Small intestine (tissue), 7 donors: ENCODE data around the gene FPR1. TPM values are rescaled to one million over a fixed set of nuclear protein-coding genes. Genes with fewer than 3 reads are reported as not detected.

ENCODE experiments used
- DNase-seq, 2 donors: peaks; one replicate each; pipeline versions ENCODE4 v3.0.0 to v3.0.0-alpha.2; 2013
- FAIRE-seq: peaks from 2 replicates; lab custom pipeline; 2012; peaks lifted over from hg19 to GRCh38; lab: Jason Lieb, UNC
- H3K27ac ChIP-seq, 3 donors: one replicate each; pipeline ENCODE4 v1.5.1; 2013; ENCODE audit warnings: low read length in 2 of 3, mild to moderate bottlenecking in 2 of 3, control low read depth in 1 of 3, inconsistent platforms in 1 of 3, low read depth in 1 of 3, moderate library complexity in 1 of 3
- H3K27me3 ChIP-seq, 3 donors: one replicate each; pipeline ENCODE4 v1.6.1; 2013; ENCODE audit warnings: low read length in 3 of 3, inconsistent platforms in 1 of 3; ENCODE audit not compliant: control insufficient read depth in 3 of 3, insufficient read depth in 3 of 3
- H3K36me3 ChIP-seq, 3 donors: one replicate each; pipeline ENCODE4 v1.6.1; 2013; ENCODE audit warnings: low read length in 3 of 3, inconsistent platforms in 1 of 3, low read depth in 1 of 3, mild to moderate bottlenecking in 1 of 3, moderate library complexity in 1 of 3; ENCODE audit not compliant: control insufficient read depth in 3 of 3, insufficient read depth in 2 of 3
- H3K4me1 ChIP-seq, 3 donors: one replicate each; pipeline ENCODE4 v1.6.1; 2013; ENCODE audit warnings: low read length in 2 of 3, inconsistent platforms in 1 of 3, low read depth in 1 of 3, mild to moderate bottlenecking in 1 of 3, moderate library complexity in 1 of 3; ENCODE audit not compliant: control insufficient read depth in 3 of 3, insufficient read depth in 2 of 3
- H3K4me3 ChIP-seq, 3 donors: one replicate each; pipeline ENCODE4 v1.5.1; 2013; ENCODE audit warnings: low read length in 3 of 3, control low read depth in 1 of 3, inconsistent platforms in 1 of 3, low read depth in 1 of 3, mild to moderate bottlenecking in 1 of 3, moderate library complexity in 1 of 3
- H3K9me3 ChIP-seq, 2 donors: one replicate each; pipeline ENCODE4 v1.6.1; 2013; ENCODE audit warnings: low read depth in 1 of 2, low read length in 1 of 2; ENCODE audit not compliant: control insufficient read depth in 2 of 2, insufficient read depth in 1 of 2
- WGBS, 3 donors: extraction: QIAGEN DNeasy Blood & Tissue Kit; methylation state at CpG; one replicate each; pipeline ENCODE4 v1.1.7; 2013; 5-methylcytosine and 5-hydroxymethylcytosine counted together
- polyA plus RNA-seq, 4 donors: library from polyadenylated mRNA; stranded (reverse) in 3 of 4; unstranded in 1 of 4; fragments of 200-250 nt in 3 of 4; fragments of 120-200 nt in 1 of 4; gene quantifications; one replicate each; pipeline versions ENCODE4 v1.2.1 to v1.2.3, GENCODE V29; 2013
- donor health status: healthy with polysubstance abuse.
- donor health status: control.
- donor health status: control.
- donor health status: Bipolar disorder and iron deficiency.
- donor health status: healthy.

The FPR1 gene
- polyA plus RNA-seq, 4 donors, result 0.40 to 8.1 (median 1.9) TPM

DNA sequence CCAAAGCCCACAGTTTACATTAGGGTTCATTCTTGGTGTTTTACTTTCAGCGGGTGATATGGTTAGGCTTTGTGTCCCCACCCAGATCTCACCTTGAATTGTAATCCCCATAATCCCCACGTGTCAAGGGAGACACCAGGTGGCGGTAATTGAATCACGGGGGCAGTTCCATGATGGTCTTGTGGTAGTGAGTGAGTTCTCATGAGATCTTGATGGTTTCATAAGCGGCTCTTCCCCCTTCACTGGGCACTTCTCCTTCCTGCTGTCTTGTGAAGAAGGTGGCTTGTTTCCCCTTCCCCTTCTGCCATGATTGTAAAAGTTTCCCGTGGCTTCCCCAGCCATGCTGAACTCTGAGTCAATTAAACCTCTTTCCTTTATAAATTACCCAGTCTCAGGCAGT is 21.3 kb upstream of the FPR1 start:
- Histone ChIP-seq H3K27ac (no peak overlapping the region), H3K4me1 (no peaks in the 10 kb centered on the region), H3K27me3 (no peaks in the 10 kb centered on the region), H3K4me3 (no peak overlapping the region), H3K9me3 (no peaks in the 10 kb centered on the region), H3K36me3 (no peaks in the 10 kb centered on the region)
- 50 to 62% (median 57%) methylated on average over 6 of the region's 6 CpGs for WGBS, 3 donors
- no peak for DNase-seq
- FAIRE-seq, result no peak

DNA sequence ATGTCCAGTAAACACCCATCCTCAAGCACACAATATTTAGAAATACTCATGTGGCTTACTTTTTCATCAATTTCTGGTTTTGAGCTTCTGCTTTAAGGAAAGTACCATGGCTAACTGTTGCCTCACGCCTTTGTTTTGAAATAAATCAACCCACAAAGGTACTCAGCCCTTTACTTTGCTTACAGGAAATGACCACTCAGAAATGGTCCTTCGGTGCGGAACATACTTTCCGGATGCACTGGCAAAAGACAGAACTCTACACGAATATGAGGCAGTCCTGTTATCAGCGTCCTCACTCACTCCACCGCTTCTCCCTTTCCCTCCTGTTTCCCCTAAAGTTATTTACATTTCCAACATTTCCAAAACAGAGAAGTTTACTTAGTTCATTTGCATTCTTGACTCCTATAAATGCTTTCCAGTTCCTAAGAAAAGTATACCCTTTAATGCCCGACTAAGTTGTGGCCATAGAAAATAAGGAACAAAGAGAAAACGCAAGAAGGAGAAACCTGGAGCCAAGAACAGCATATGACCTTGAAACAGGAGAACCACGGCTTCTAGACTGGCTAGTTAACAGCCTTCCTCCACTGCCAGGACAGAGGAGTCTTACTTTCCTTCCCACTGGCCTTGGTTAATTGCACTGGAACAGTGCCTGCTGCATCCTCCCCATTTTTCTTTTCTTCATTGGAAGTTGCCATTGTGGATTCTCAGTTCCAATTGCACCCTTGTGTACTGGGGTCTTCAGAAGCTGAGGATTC is 19.9 kb upstream of the FPR1 start:
- Histone ChIP-seq H3K36me3 (no peaks in the 10 kb centered on the region), H3K4me1 (no peaks in the 10 kb centered on the region), H3K9me3 (no peaks in the 10 kb centered on the region), H3K27ac (peak overlapping the region in 1 of 3 donors; percentile 29), H3K4me3 (no peak overlapping the region), H3K27me3 (no peaks in the 10 kb centered on the region)
- no peak for FAIRE-seq
- no peak for DNase-seq
- WGBS, 3 donors, result 37 to 65% (median 62%) methylated on average over 10 of the region's 10 CpGs

DNA sequence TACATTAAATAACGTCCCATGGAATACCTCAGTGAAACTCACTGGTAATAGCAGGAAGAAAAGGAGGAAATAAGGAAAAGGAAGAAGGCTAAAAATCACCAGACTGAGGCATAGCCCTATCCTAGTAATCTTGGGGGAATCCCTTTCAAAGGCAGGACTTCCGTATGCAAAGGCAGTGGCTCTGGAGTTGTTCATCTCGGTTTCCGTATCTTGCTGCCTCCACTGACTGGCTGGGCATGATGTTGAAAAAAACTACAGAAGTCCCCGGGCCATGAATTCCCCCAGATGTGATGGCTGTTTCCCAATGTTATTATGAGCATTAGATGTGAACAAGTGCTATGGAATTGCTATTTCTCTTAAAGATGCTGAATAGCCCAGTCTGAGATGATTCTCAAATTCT is 14.8 kb upstream of the FPR1 start:
- no peaks in the 10 kb centered on the region for H3K27me3 ChIP-seq
- no peak overlapping the region for H3K27ac ChIP-seq
- H3K4me1 ChIP-seq, result no peaks in the 10 kb centered on the region
- H3K4me3 ChIP-seq, result no peak overlapping the region
- H3K9me3 ChIP-seq, result no peaks in the 10 kb centered on the region
- H3K36me3 ChIP-seq, result no peaks in the 10 kb centered on the region
- 66 to 73% (median 69%) methylated on average over 5 of the region's 5 CpGs for WGBS, 3 donors
- no peak for FAIRE-seq
- DNase-seq, result no peak

DNA sequence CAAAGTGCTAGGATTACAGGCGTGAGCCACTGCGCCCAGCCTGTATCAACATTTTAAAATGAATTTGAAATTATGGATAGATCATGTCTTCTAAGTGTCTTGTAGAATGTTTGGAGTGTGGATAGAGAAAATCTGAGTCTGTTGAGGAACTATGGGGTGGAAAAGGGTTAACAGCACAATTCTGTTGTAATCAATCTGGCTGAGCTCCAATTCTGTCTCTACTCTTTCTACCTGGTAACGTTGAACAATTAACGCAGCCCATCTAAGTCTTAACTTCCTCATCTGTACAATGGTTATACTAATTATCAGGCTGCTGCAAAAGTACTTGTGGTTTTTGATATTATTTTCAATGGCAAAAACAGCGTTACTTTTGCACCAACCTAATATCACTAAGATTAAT is 13.4 kb upstream of the FPR1 start:
- FAIRE-seq (no peak), DNase-seq (no peak)
- 42 to 64% (median 46%) methylated on average over 5 of the region's 5 CpGs for WGBS, 3 donors
- Histone ChIP-seq H3K36me3 (no peaks in the 10 kb centered on the region), H3K27ac (no peak overlapping the region), H3K27me3 (no peaks in the 10 kb centered on the region), H3K4me3 (no peak overlapping the region), H3K4me1 (no peaks in the 10 kb centered on the region), H3K9me3 (no peaks in the 10 kb centered on the region)

DNA sequence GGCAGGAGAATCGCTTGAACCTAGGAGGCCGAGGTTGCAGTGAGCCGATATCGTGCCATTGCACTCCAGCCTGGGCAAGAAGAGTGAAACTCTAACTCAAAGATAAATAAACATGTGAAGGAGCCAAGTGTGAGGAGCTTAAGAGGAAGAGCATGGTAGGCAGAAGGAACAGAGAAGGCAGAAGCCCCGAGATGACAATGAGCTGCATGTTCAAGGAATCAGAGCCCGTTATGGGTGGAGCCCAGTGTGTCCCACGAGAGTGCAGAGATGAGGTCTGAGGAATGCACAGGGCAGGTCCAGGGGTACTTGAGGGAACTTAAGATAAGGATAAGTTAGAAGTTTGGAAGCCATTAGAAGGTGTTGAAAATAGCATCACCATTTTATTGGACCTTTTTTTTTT is 10.0 kb upstream of the FPR1 start:
- Histone ChIP-seq H3K4me1 (no peaks in the 10 kb centered on the region), H3K36me3 (no peaks in the 10 kb centered on the region), H3K4me3 (no peak overlapping the region), H3K27me3 (no peaks in the 10 kb centered on the region), H3K27ac (no peak overlapping the region), H3K9me3 (no peaks in the 10 kb centered on the region)
- FAIRE-seq (no peak), DNase-seq (no peak)
- WGBS, 3 donors, result 81 to 84% (median 82%) methylated on average over 7 of the region's 7 CpGs

DNA sequence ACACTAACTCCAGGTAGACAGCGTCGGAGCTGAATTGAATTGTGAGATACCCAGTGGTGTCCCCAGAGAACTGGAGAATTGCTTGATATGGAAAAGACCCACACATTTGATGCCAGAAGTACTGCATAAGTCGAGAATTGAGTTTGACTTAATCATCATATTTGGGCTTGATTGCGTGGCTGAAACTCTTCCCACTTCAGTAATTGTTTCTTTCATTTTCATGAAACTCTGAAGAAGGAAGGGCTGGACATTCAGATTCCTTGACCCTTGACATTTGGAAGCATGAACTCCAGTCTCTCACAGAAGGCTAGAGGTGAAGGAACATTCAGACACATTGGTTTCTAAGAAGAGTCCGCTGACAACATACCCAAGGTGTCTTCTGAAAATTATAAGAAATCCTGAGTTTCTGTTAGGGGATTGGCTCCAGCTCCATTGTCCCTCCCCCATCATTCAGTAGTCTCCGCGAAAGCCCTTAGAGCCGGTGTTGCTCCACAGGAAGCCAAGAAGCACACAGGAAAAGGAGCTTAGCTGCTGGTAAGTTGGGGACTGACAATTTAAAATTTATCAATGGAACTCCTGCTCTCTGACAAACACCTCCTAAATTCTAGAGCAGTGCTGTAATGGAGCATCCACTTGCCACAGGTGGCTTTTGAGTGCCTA is 9.1 kb upstream of the FPR1 start, which contains the start of gene FPR2:
FPR2 (plus strand) TSS at position 484 of the 660 bp plus-strand sequence. CDS start 7,479 bp downstream, outside the sequence.
- no peak within 1 kb of the TSS for H3K4me3 ChIP-seq
- no peak for DNase-seq
- no peaks in the 10 kb centered on the region for H3K9me3 ChIP-seq
- WGBS, 3 donors, result 59 to 73% (median 69%) methylated on average over 8 of the region's 8 CpGs
- no peak within 1 kb of the TSS for H3K27ac ChIP-seq
- H3K4me1 ChIP-seq, result no peaks in the 10 kb centered on the region
- no peaks in the 10 kb centered on the region for H3K27me3 ChIP-seq
- H3K36me3 ChIP-seq, result no peaks in the 10 kb centered on the region
- no peak for FAIRE-seq

DNA sequence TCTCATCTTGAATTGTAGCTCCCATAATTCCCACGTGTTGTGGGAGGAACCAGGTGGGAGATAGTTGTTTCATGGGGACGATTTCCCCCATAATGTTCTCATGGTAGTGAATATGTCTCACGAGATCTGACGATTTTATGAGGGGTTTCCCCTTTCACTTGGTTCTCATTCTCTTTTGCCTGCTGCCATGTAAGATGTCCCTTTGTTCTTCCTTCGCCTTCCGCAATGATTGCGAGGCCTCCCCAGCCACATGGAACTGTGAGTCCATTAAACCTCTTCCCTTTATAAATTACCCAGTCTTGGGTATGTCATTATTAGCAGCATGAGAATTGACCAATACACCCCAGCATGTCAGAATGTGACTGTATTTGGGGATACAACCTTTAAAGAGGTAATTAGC is 3.9 kb upstream of the FPR1 start:
- 83 to 87% (median 85%) methylated on average over 7 of the region's 7 CpGs for WGBS, 3 donors
- Histone ChIP-seq H3K9me3 (no peaks in the 10 kb centered on the region), H3K4me3 (no peak overlapping the region), H3K27ac (no peak overlapping the region), H3K36me3 (no peaks in the 10 kb centered on the region), H3K4me1 (no peaks in the 10 kb centered on the region), H3K27me3 (no peaks in the 10 kb centered on the region)
- DNase-seq (no peak), FAIRE-seq (no peak)

DNA sequence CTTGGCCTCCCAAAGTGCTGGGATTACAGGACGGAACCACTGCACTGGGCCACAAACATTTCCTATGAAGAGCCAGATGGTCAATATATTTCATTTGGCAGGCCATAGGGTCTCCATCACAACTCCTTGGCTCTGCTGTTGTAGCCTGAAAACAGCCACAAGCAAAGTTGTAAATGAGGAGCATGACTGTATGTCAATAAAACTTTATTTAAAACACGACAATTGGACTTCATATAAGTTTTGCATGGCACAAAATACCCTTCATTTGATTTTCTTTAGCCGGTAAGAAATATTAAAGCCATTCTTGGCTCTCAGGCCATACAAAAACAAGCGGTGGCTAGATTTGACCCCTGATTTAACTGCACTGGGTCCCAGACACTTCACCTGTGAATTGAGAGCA is 3.1 kb upstream of the FPR1 start:
- DNase-seq (no peak), FAIRE-seq (no peak)
- H3K27me3 ChIP-seq, result no peaks in the 10 kb centered on the region
- no peaks in the 10 kb centered on the region for H3K4me1 ChIP-seq
- H3K9me3 ChIP-seq, result no peaks in the 10 kb centered on the region
- no peak overlapping the region for H3K4me3 ChIP-seq
- no peak overlapping the region for H3K27ac ChIP-seq
- H3K36me3 ChIP-seq, result no peaks in the 10 kb centered on the region
- 72 to 80% (median 73%) methylated on average over 4 of the region's 4 CpGs for WGBS, 3 donors
